GM12891 (cell line): ENCODE results near the gene SEC22C.

Experiments used
- POLR2A ChIP-seq: IDR thresholded peaks from 2 replicates; pipeline ENCODE4 v1.6.1; 2011; ENCODE audit warnings: low read depth, low read length, control low read depth
- POLR2AphosphoS5 ChIP-seq: IDR thresholded peaks from 2 replicates; pipeline ENCODE4 v1.6.1; 2011; ENCODE audit warnings: low read depth, low read length, control low read depth

- no peak for TF ChIP-seq POLR2A
- no peak for TF ChIP-seq POLR2AphosphoS5
Observed at GRCh38 chr3:42507252-42507651, 74.5 kb downstream of the SEC22C start.
